OCI-LY3 (cell line): ENCODE results near the gene GPR107.

Experiments used
- H2AFZ ChIP-seq: fragments of 200-600, 300-600 bp; shearing (Covaris generic); 2 replicates; pipeline ENCODE4 v1.6.0; 2014; ENCODE audit warnings: antibody characterized with exemption, low read depth, low read length
- H3K27ac ChIP-seq: fragments of 200-600, 300-600 bp; sonication (generic); 2 replicates; pipeline ENCODE4 v1.5.1; 2014; ENCODE audit warnings: mild to moderate bottlenecking, low read length, moderate library complexity, mixed read lengths
- H3K27me3 ChIP-seq: fragments of 200-600, 300-600 bp; sonication (generic); 2 replicates; pipeline ENCODE4 v1.6.1; 2014; ENCODE audit warnings: low read depth, low read length, mixed read lengths
- H3K36me3 ChIP-seq: fragments of 200-600, 300-600 bp; sonication (generic); replicated peaks from 2 replicates; pipeline ENCODE3; 2014; ENCODE audit warnings: low read depth, low read length, mixed read lengths
- H3K4me1 ChIP-seq: fragments of 300-600, 200-600 bp; sonication (generic); 2 replicates; pipeline ENCODE4 v1.6.1; 2014; ENCODE audit warnings: low read length, mixed read lengths
- H3K4me2 ChIP-seq: fragments of 200-600, 300-600 bp; sonication (generic); 2 replicates; pipeline ENCODE4 v1.6.1; 2014; ENCODE audit warnings: low read length, mixed read lengths
- H3K4me3 ChIP-seq: fragments of 300-600, 200-600 bp; sonication (generic); 2 replicates; pipeline ENCODE4 v1.5.1; 2014; ENCODE audit warnings: antibody characterized with exemption, mild to moderate bottlenecking, low read length, moderate library complexity
- H3K79me2 ChIP-seq: fragments of 300-600, 200-600 bp; shearing (Covaris generic); 2 replicates; pipeline ENCODE4 v1.6.1; 2014; ENCODE audit warnings: mild to moderate bottlenecking, low read length, mixed read lengths
- H3K9ac ChIP-seq: fragments of 300-600, 200-600 bp; shearing (Covaris generic); 2 replicates; pipeline ENCODE4 v1.6.0; 2014; ENCODE audit warnings: mild to moderate bottlenecking, low read length, moderate library complexity
- H3K9me3 ChIP-seq: fragments of 200-600, 300-600 bp; shearing (Covaris generic); 2 replicates; pipeline ENCODE4 v1.6.1; 2014; ENCODE audit warnings: low read length, mixed read lengths; ENCODE audit not compliant: insufficient read depth
- H4K20me1 ChIP-seq: fragments of 200-600, 300-600 bp; sonication (generic); 2 replicates; pipeline ENCODE4 v1.6.1; 2016; ENCODE audit warnings: low read length, mixed read lengths; ENCODE audit not compliant: insufficient read depth
- CTCF ChIP-seq: fragments of 200-600, 300-600 bp; sonication (generic); IDR thresholded peaks from 2 replicates; pipeline ENCODE4 v1.5.1; 2014; ENCODE audit warnings: antibody characterized with exemption, low read length, low read depth
- EZH2phosphoT487 ChIP-seq: fragments of 200-600 bp; shearing (Covaris generic); IDR thresholded peaks from 2 replicates; pipeline ENCODE4 v1.6.1; 2018; ENCODE audit warnings: antibody characterized with exemption, mixed run types, low read depth

Gene GPR107

GRCh38 chr9:130185017-130185416, 131.3 kb downstream of the GPR107 start:
- TF ChIP-seq EZH2phosphoT487 = no peak
- no peak for TF ChIP-seq CTCF
- Histone ChIP-seq H3K4me1 (no peaks in the 10 kb centered on the region), H4K20me1 (no peaks in the 10 kb centered on the region)

GRCh38 chr9:130185490-130186031, 131.9 kb downstream of the GPR107 start:
- H3K9me3 ChIP-seq = no peaks in the 10 kb centered on the region
- no peaks in the 10 kb centered on the region for H3K36me3 ChIP-seq
- no peak overlapping the region for H2AFZ ChIP-seq
- no peak overlapping the region for H3K4me2 ChIP-seq
- H3K4me3 ChIP-seq = no peak overlapping the region
- no peaks in the 10 kb centered on the region for H3K79me2 ChIP-seq
- H3K9ac ChIP-seq = no peak overlapping the region
- no peaks in the 10 kb centered on the region for H3K4me1 ChIP-seq
- TF ChIP-seq EZH2phosphoT487 = no peak
- no peak for TF ChIP-seq CTCF
- no peak overlapping the region for H3K27ac ChIP-seq
- no peaks in the 10 kb centered on the region for H3K27me3 ChIP-seq
- H4K20me1 ChIP-seq = no peaks in the 10 kb centered on the region

More at GRCh38 chr9:130185017-130185416, 131.3 kb downstream of the GPR107 start:
- no peak overlapping the region for H2AFZ ChIP-seq
- no peaks in the 10 kb centered on the region for H3K27me3 ChIP-seq
- H3K4me3 ChIP-seq = no peak overlapping the region
- H3K4me2 ChIP-seq = no peak overlapping the region
- no peaks in the 10 kb centered on the region for H3K79me2 ChIP-seq
- H3K9ac ChIP-seq = no peak overlapping the region
- no peaks in the 10 kb centered on the region for H3K9me3 ChIP-seq
- H3K27ac ChIP-seq = no peak overlapping the region
- H3K36me3 ChIP-seq = no peaks in the 10 kb centered on the region

GRCh38 chr9:130186051-130186450, 132.3 kb downstream of the GPR107 start:
- H3K27ac ChIP-seq = no peak overlapping the region
- no peak overlapping the region for H3K9ac ChIP-seq
- no peaks in the 10 kb centered on the region for H4K20me1 ChIP-seq
- no peaks in the 10 kb centered on the region for H3K9me3 ChIP-seq
- no peaks in the 10 kb centered on the region for H3K36me3 ChIP-seq
- no peak overlapping the region for H3K4me3 ChIP-seq
- H3K27me3 ChIP-seq = no peaks in the 10 kb centered on the region
- H3K4me1 ChIP-seq = no peaks in the 10 kb centered on the region
- no peak for TF ChIP-seq EZH2phosphoT487
- TF ChIP-seq CTCF = no peak
- no peak overlapping the region for H2AFZ ChIP-seq
- H3K79me2 ChIP-seq = no peaks in the 10 kb centered on the region
- H3K4me2 ChIP-seq = no peak overlapping the region

- Histone ChIP-seq H3K79me2 (no peaks in the 10 kb centered on the region), H3K27me3 (no peaks in the 10 kb centered on the region), H4K20me1 (no peaks in the 10 kb centered on the region), H2AFZ (no peak overlapping the region), H3K27ac (no peak overlapping the region), H3K4me1 (no peaks in the 10 kb centered on the region), H3K4me2 (no peak overlapping the region), H3K9me3 (no peaks in the 10 kb centered on the region), H3K36me3 (no peaks in the 10 kb centered on the region), H3K9ac (no peak overlapping the region), H3K4me3 (no peak overlapping the region)
- no peak for TF ChIP-seq CTCF
- TF ChIP-seq EZH2phosphoT487 = no peak
Observed at GRCh38 chr9:130186839-130187522, 133.3 kb downstream of the GPR107 start.
